CD1c-positive myeloid dendritic cell (primary cell): ENCODE data around the gene TMEM267.
A peak's percentile ranks its signal among the peaks of the same experiment; 100 is the strongest.
"Not testable (repeated sequence)": the region's sequence is repeated elsewhere in the genome, so short reads cannot be mapped to it uniquely, and the experiment has no call there.

Source experiments
- DNase-seq: peaks from one replicate; pipeline ENCODE4 v3.0.0-alpha.2; 2016; ENCODE audit errors: extremely low spot score

The TMEM267 gene, protein sequence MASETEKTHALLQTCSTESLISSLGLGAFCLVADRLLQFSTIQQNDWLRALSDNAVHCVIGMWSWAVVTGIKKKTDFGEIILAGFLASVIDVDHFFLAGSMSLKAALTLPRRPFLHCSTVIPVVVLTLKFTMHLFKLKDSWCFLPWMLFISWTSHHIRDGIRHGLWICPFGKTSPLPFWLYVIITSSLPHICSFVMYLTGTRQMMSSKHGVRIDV

DNA sequence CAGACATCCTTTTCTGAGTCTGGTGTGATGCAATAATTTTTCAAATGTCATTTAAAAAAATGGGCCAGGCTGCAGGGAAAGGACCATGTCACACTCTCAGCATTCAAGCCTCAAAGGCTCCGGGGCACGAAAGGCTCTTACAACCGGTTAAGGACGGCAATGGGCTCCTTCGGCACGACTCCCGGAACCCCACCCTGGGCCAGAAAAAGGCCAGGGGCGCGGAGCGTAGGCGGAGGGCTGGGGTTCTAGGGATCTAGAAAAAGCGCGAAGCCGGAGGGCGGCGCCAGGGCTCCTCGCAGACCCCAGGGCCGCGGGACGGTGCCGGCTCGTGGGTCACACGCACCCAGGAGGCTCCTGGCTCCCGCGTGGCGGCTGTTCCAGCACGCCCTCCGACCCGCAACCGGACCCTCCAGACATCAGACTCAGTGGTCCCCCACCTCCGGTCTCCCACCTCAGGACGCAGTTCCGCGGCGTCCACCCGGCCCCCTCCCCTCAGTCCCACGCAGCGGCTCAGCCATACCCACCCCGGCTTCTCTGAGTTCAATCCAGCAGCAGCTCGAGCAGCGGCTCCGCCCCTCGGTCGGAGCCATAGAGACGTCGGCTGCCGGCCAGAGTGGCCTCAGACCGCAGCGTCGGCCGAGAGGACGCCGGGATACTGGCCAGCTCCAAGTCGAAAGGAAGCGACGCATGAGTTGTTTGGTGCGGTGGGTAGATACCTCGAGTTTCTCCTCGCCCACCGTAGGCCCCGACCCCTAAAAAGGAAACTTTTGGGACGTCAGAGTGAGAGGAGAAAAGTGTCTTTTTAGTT is at the start of gene TMEM267:
Gene TMEM267, minus strand, starts transcription at position 568 of the 808 bp plus-strand sequence. CDS start 29,896 bp downstream, outside the sequence.
- peak; percentile 95 for DNase-seq

DNA sequence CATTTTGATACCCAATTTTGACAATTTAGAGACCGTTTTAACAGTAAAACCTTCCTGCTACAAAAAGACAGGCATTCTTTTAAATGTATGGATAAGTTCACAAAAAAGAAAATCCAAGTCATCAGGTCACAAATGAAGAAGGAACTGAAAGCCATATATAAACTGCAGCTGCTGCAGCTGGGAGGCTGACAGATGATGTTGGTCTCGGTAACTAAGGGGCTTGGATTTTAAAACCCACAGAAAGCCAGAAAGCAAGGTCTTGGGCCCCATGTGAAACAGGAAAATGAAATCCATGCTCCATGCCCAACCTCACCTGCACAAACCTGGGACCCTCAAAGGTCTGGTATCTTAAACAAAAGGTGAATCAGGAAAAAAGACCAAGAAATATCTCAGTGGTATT is 47.0 kb upstream of the TMEM267 start:
- no peak for DNase-seq

DNA sequence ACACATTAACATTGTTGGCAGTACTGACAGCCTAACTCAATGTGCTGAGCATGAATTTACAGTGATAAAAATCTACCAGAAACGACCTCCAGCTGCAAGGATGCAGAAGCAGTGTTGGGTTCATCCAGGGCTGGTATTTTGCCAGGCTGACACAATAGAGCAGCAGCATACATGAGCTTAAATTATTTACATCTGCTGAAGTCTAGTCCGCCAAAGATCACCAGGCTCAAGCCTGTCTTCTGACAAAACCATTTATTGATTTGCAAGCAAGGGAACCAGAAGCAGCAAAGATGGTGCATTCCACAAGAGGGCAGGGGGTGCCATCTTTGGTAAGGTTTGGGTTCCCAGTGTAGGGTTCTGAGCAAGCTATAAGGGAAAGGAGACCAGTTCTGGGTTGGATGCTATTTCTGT is 40.0 kb upstream of the TMEM267 start:
- no peak for DNase-seq

DNA sequence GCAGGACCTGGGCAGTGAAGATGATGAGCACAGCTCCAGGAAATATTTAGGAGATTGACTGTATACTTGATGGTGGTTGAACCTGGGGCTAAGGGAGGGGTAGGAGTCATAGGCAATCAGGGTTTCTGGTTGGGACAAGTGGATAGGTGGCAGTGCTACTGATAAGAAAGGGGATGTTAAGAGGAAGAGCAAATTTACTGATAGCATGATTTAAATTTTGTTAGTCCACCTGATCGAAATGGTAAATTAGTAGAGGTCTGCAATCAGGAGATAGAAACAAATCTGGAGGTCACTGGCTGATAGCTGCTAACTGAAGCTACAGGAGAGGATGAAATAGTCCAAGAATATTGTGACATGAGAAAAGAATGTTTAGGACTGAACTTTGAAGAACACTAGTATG is 37.0 kb upstream of the TMEM267 start:
- no peak for DNase-seq

DNA sequence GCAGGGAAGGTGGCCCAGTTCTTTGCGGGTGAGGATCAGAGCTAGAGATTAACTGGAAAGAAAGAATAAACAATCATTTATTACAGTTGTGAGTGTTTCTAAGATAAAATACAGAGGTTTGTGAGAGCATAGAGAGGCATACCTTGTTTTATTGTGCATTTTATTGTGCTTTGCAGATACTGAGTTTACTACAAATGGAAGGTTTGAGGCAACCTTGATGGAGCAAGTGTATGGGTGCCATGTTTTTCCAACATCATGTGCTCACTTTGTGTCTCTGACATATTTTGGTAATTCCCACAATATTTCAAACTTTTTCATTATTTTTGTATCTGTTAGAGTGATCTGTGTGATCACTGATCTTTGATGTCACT is 32.0 kb upstream of the TMEM267 start:
- DNase-seq = no peak

DNA sequence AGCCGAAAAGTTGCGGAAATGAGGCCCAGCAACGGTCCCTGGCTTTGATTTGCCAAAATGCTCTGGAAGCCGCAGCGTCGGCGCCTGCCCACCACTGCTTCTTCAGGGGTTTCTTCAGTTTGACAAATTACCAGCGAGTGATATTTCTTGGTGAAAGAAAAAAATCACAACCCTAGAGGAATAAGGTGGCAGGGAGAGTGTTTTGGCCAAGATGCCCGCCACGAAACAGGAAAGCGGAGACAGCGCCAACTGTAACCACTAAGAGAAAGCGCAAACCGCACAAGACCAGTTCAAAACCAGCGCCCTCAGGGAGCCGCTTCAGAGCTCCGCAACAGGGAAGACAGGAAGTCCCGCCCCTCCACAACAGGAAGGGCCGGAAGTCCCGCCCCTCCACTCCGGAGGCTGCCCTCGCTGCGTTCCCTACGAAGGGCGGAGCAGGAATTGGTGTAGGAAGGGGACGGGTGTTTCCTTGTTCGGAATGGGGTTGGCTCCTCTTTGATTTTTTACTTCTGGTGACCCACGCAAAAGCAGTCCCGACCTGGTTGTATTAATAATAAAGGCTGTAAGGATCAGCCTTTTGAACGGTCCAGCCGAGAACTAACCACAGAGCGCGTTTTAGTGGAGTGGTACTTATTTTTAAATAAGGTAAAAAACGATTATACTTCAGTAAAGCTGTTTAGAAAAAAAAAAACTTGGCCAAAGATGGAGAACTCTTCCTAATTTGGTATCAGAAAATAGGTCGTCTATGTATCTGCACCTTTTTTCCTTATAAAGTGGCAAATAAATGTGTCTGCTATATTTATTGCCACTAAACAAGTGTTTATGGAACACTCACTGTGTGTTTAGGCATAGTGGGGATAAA is 31.4 kb upstream of the TMEM267 start, which contains the start of gene C5orf34:
Gene C5orf34, minus strand, starts transcription at position 333 of the 862 bp plus-strand sequence. CDS start 5,809 bp downstream, outside the sequence.
- peak; percentile 98 for DNase-seq

- DNase-seq = no peak
These were observed 30.8 kb upstream of the TMEM267 start for GRCh38 chr5:43514471-43514815.

DNA sequence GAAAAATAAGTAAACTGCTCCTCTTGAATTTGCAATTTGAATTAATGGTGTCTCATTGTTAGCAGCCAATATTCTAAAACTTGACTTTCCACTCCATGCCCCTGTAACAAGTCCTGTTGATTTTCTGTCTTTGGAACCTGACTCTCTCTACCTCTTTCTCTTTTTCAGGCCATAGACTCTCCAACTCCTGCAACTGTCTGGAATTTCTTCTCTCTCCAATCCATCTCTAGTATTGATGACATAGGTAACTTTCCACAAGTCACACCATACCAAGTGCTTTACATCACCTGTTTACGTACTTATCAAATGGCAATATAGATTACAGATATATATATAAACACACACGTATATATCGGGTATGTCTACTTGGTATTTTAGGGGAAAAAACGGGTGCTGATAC is 30.4 kb upstream of the TMEM267 start:
- no peak for DNase-seq

GRCh38 chr5:43511062-43511461 is 27.4 kb upstream of the TMEM267 start:
- not testable (repeated sequence) for DNase-seq

GRCh38 chr5:43498581-43498980 is 14.9 kb upstream of the TMEM267 start:
- peak; percentile 61 for DNase-seq

DNA sequence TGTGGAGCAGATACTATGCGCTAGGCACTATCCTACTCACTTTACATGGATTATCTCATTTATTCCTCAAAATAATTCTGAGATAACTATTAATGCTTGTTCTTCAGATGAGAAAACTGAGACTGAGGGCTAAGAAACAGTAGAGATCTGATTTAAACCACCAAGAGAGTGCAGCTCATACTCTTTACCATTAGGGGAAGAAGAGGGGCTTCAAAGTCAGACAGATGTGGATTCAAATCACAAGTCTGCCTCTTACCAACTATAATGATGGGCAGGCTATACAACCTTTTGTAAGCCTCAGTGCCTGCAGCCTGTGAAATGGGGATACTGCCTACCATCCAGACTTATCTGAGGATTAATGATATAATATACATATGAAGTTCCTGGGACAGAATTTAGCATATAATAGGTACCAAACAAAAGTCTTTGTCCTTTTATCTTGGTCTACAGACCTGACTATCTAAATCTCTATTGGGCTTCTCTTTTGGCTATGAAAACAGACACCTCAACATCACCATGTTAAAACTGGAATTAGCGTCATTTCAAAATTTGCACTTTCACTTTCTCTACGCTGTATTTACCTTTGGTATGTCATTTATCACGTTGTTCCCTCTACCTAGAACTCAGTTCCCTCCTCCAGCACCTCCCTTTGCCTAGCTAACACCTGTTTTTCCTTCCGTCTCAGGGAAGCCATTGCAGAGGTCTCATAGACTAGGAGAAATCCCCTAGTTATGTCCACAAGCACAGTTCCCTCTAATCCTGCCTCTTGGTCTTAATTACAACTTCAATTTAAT is 13.8 kb upstream of the TMEM267 start:
- no peak for DNase-seq

GRCh38 chr5:43491326-43491725 is 7.7 kb upstream of the TMEM267 start:
- no peak for DNase-seq

DNA sequence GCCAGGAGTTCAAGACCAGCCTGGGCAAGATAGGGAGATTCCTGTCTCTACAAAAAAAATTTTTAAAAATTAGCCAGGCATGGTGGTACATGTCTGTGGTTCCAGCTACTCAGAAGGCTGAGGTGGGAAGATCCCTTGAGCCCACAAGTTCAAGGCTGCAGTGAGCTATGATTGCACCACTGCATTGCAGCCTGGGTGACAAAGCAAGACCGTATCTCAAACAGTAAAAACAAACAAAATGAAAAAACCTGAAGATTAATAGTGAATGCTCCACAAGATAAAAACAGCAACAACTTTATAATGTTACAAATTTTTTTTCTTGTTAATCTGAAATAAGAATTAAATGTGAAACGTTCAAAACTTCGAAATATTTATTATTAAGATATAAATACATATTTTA is 2.7 kb upstream of the TMEM267 start:
- no peak for DNase-seq

- peak; percentile 10 for DNase-seq
These were observed 1.7 kb upstream of the TMEM267 start for GRCh38 chr5:43485406-43485805.

DNA sequence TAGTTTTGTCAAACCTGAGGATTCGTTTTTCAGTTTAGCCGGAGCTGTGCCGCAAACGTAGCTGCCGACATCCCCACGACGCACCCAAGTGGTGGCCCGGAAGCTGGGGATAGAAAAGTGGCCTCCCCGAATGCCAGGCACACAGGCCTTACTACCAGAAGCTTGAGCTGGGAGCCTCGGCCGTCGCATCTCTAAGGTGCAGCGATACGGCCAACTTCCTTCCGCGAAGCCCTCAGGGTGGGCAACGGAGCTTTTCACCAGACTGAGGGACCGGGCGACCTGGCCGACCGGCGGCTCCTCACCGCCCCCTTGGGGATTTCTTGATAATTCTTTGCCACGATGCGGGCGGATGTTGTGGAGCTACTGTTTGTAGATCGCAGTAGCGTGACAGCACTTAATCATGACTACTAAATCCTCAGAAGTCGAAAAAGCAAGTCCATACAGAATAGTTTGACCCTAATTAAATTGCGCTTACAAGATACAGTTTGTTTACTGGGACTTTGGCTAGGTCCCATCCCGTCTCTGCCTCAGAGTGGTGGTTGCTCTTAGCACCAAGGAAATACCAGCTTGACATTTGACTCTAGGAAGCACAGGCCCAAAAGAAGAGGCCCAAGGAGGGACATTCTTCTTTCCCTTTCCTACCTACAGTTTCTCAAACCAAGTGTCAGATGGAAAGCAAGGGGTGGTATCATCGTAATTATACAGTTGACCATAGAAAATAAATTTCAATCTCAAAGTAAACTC is 613 bp upstream of the TMEM267 start:
- peak; percentile 90 for DNase-seq

DNA sequence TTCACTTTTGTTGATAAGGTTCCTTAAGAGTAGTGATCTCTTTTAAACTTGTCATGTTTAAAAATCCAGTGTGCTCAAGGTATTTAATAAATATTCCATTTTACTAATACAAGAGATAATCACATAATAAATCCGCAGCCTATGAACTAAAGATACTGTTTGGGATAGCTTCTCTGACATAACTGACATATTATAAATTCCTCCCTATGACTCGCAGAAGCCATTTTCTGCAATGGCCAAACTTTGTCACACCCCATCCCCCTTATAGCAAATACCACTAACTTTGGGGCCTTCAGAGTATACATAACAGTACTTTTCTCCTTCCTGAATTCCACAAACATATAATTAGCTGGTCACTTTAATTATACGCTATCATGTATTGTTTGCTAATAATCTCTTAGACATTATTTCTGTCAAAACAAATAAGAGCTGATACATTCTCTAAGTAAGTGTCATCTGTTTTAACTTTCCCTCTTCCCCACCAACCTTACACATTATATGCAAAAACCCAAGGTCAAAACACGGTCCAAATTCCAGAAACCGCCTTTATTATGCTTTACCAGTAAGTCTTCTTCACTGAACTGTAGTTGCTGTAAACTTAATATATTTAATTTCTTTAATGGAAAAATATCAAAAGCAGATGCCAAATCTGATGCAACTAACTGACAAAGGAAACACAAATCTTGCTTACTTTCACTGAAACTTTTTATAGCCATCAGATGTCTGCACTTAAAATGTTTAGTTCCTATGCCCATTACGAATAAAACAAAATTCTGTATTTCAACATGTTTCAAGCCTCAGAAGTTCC is 971 bp downstream of the TMEM267 start:
- DNase-seq = no peak

- DNase-seq = no peak
These were observed 13.8 kb downstream of the TMEM267 start for GRCh38 chr5:43469671-43470391.

DNA sequence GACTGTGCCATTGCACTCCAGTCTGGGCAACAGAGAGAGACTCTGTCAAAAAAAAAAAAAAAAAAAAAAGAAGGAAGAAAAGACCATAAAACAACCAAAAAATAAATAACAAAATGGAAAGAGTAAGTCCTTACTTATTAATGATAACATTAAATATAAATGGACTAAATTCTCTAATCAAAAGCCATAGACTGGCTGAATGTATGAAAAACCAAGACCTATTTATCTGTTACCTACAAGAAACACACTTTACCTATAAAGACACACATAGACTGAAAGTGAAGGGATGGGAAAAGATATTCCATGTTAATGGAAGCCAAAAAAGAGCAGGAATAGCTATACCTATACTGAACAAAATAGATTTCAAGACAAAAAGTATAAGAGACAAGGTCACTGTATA is 16.6 kb downstream of the TMEM267 start:
- DNase-seq = no peak

- not testable (repeated sequence) for DNase-seq
These were observed 18.2 kb downstream of the TMEM267 start for GRCh38 chr5:43465455-43465854.
